Psoas muscle (tissue), 8 donors: Measurements from ENCODE around the gene MCCC2. TPM values are rescaled to one million over a fixed set of nuclear protein-coding genes. Genes with fewer than 3 reads are reported as not detected.

Experiments
- ATAC-seq, 4 donors: fragments of 200-7000 bp; cut with Tn5 transposase; one replicate each; pipeline ENCODE4 v1.9.1; 2020; ENCODE audit warnings: moderate library complexity in 3 of 4, mild to moderate bottlenecking in 2 of 4
- DNase-seq, 2 donors: peaks; one replicate each; pipeline ENCODE4 v3.0.0-alpha.2; 2020
- H3K27ac ChIP-seq: fragments of 200-600 bp; one replicate; pipeline ENCODE4 v1.8.0; 2022
- H3K27me3 ChIP-seq, 3 donors: fragments of 200-600 bp in 1 of 3; one replicate each; pipeline versions ENCODE4 v1.6.1 to v1.8.0; 2013 to 2022; ENCODE audit warnings: low read length in 2 of 3, mild to moderate bottlenecking in 2 of 3, moderate library complexity in 1 of 3; ENCODE audit not compliant: insufficient read depth in 3 of 3
- H3K36me3 ChIP-seq, 2 donors: fragments of 200-600 bp in 1 of 2; one replicate each; pipeline versions ENCODE4 v1.6.1 to v1.8.0; 2013 to 2022; ENCODE audit warnings: low read depth in 1 of 2, mild to moderate bottlenecking in 1 of 2, moderate library complexity in 1 of 2; ENCODE audit not compliant: insufficient read depth in 1 of 2
- H3K4me1 ChIP-seq: fragments of 200-600 bp; one replicate; pipeline ENCODE4 v1.8.0; 2022
- H3K4me3 ChIP-seq: fragments of 200-600 bp; one replicate; pipeline ENCODE4 v1.8.0; 2022; ENCODE audit warnings: mild to moderate bottlenecking
- H3K9me3 ChIP-seq: fragments of 200-600 bp; one replicate; pipeline ENCODE4 v1.8.0; 2022
- WGBS, 3 donors: extraction: QIAGEN DNeasy Blood & Tissue Kit; methylation state at CpG; one replicate each; pipeline versions ENCODE4 v1.1.6 to v1.1.7; 2013; 5-methylcytosine and 5-hydroxymethylcytosine counted together
- intact Hi-C, 2 donors: fragments of 100-400 bp; cut with DNase I; formaldehyde crosslinking; loops; one replicate each; pipeline versions ENCODE4 v1.11.0 to v1.14.2; 2022
- polyA plus RNA-seq, 3 donors: library from polyadenylated mRNA; stranded (reverse); fragments of 200-250 nt; gene quantifications; one replicate each; pipeline ENCODE4 v1.2.3, GENCODE V29; 2013
- total RNA-seq, 4 donors: library from RNA; stranded (reverse); fragmentation: NEBNext Ultra II Directional in 2 of 4; extraction: Animal tissue kit (Norgen Biotek cat#: 25700) in 2 of 4; gene quantifications; one replicate each; pipeline versions ENCODE4 v1.2.1 to v1.2.4, GENCODE V29; 2021 to 2023
- TF ChIP-seq, protein P1 (sequence below): fragments of 200-600 bp; IDR thresholded peaks from one replicate; pipeline ENCODE4 v1.8.0; 2022; ENCODE audit warnings: antibody characterized with exemption
- donor health status: healthy with polysubstance abuse.
- donor health status: DM: no; HTN: no; CAD: no; lungs with moderate emphysema.
- donor health status: Bipolar disorder and iron deficiency.
- donor health status: healthy.
- donor health status: DM: yes; HTN: yes; CAD: no.
- donor health status: DM: no; HTN: no; CAD: no.
- donor health status: DM: no; HTN: no; CAD: no.
- donor health status: DM: yes; HTN: yes; CAD: no.

MCCC2 gene
- total and polyA plus RNA-seq, 7 donors: 24.8 to 44.0 (median 39.0) TPM

DNA sequence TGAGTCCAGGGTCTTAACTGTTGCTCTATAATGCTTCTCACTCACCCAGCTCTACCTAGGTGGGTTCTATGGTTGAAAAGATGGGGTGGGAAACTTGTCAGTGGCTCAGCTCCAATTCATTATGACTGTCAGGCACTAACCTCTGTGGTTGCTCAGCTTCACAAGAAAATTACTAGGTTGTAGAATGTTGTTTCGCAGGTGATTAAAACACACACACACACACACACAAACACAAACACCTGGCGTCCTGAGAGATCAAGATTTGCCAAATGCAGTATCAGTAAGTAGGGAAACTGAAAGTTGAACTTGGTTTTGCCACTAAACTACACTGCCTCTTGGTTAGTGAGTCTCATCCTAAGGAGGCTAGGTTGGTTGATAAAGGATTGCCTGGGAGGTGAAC lies 2.8 kb downstream of the MCCC2 start:
- 50 to 98% (median 50%) methylated on average over 2 of the region's 2 CpGs for WGBS, 3 donors
- DNase-seq (no peak), ATAC-seq (no peak)
- TF ChIP-seq, protein P1, sequence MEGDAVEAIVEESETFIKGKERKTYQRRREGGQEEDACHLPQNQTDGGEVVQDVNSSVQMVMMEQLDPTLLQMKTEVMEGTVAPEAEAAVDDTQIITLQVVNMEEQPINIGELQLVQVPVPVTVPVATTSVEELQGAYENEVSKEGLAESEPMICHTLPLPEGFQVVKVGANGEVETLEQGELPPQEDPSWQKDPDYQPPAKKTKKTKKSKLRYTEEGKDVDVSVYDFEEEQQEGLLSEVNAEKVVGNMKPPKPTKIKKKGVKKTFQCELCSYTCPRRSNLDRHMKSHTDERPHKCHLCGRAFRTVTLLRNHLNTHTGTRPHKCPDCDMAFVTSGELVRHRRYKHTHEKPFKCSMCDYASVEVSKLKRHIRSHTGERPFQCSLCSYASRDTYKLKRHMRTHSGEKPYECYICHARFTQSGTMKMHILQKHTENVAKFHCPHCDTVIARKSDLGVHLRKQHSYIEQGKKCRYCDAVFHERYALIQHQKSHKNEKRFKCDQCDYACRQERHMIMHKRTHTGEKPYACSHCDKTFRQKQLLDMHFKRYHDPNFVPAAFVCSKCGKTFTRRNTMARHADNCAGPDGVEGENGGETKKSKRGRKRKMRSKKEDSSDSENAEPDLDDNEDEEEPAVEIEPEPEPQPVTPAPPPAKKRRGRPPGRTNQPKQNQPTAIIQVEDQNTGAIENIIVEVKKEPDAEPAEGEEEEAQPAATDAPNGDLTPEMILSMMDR: no peak
- Histone ChIP-seq H3K27ac (no peak overlapping the region), H3K27me3 (no peaks in the 10 kb centered on the region), H3K4me3 (no peak overlapping the region), H3K4me1 (peaks cover 14% of the 10 kb centered on the region), H3K36me3 (peaks cover 0 to 15% of the 10 kb centered on the region in 2 donors), H3K9me3 (no peaks in the 10 kb centered on the region)
- intact Hi-C loops: no loop called here

DNA sequence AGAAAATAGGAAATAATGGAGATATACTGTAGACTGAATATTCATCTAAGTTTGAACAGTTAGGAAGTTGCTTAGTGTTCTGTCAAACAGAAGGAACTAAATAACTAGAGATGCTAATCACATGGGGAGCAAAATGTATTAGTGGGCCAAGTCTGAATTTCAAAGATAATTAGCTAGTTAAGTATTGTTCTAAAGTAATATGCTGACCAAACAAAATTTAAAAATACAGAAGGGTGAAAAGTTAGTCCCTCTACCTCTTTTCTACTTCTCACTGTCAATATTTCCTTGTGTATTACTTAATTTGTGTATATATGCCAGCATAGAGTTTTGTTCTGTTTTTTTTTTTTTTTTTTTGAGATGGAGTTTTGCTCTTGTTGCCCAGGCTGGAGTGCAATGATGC lies 4.0 kb downstream of the MCCC2 start:
- Histone ChIP-seq H3K4me1 (peaks cover 14% of the 10 kb centered on the region), H3K36me3 (peaks cover 0 to 21% of the 10 kb centered on the region in 2 donors), H3K27ac (no peak overlapping the region), H3K9me3 (no peaks in the 10 kb centered on the region), H3K27me3 (no peaks in the 10 kb centered on the region), H3K4me3 (no peak overlapping the region)
- intact Hi-C loops: no loop called here
- ATAC-seq: no peak
- no peak for DNase-seq
- TF ChIP-seq, protein P1: no peak

DNA sequence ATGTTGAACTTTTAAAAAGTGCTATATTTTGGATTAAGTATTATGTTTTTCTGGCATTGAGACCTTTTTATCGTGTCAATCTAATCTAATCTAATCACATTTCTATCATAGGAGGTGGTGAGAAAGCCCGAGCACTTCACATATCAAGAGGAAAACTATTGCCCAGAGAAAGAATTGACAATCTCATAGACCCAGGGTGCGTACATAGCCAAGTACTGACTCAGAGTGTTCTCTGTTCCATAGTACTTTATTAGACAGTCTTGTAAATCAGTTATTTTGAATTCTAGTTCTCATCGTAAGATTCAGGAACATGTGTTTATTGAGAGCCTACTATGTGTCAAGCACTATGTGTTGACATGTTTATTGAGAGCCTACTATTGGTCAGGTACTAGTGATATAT lies 9.0 kb downstream of the MCCC2 start:
- H3K4me3 ChIP-seq: no peak overlapping the region
- TF ChIP-seq, protein P1: no peak
- ATAC-seq (no peak), DNase-seq (no peak)
- H3K27me3 ChIP-seq: no peaks in the 10 kb centered on the region
- 93 to 95% (median 94%) methylated on average over 4 of the region's 4 CpGs for WGBS, 3 donors
- H3K27ac ChIP-seq: no peak overlapping the region
- no peaks in the 10 kb centered on the region for H3K9me3 ChIP-seq
- no peaks in the 10 kb centered on the region for H3K4me1 ChIP-seq
- intact Hi-C loops: no loop called here
- H3K36me3 ChIP-seq: peaks cover 9 to 68% of the 10 kb centered on the region in 2 donors

DNA sequence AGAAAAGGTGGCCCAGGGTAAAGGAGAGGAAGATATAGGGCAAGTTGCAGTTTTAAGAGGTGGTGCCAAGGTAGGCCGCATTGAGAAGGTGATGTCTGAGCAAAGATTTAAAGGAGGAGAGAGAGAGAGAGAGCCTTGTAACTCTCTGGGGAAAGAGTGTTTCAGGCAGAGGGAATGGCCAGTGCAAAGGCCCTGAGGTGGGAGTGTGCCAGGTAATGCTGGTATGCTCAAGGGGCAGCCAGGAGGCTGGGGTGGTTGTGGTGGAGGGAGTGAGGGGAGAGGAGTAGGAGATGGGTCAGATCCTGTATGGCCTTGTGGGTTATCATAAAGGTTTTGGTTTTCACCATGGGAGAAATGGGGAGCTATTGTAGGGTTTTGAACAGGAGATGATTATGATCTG lies 9.9 kb downstream of the MCCC2 start:
- Histone ChIP-seq H3K27me3 (no peaks in the 10 kb centered on the region), H3K36me3 (peaks cover 9 to 74% of the 10 kb centered on the region in 2 donors), H3K27ac (no peak overlapping the region), H3K4me1 (no peaks in the 10 kb centered on the region), H3K4me3 (no peak overlapping the region), H3K9me3 (no peaks in the 10 kb centered on the region)
- ATAC-seq (no peak), DNase-seq (no peak)
- WGBS, 3 donors: 95 to 100% (median 98%) methylated on average over 1 of the region's 1 CpG
- TF ChIP-seq, protein P1: no peak
- intact Hi-C loops: no loop called here

DNA sequence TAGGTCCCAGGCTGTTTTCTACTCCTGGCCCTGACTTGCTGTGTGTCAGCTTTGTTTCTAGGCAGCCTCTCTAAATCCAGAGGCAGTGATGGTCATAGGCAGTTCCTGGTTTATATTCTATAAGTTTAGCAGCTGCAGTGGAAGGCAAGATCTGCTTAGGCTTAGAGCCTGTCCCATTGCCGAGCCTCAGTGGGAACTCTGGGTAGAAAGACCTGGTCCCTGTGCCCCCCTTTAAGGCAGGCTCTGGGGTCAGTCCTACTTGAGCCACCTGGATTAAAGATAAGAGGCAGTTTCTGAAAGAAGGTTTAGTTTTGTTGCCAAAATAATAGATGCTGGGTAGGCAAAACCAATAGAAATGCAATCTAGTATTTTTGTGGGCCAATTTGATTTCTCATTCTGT lies 13.6 kb downstream of the MCCC2 start:
- Histone ChIP-seq H3K27ac (no peak overlapping the region), H3K4me1 (no peaks in the 10 kb centered on the region), H3K36me3 (peaks cover 11 to 83% of the 10 kb centered on the region in 2 donors), H3K27me3 (no peaks in the 10 kb centered on the region), H3K9me3 (no peaks in the 10 kb centered on the region), H3K4me3 (no peak overlapping the region)
- ATAC-seq (no peak), DNase-seq (no peak)
- intact Hi-C loops: no loop called here
- TF ChIP-seq, protein P1: no peak
- WGBS, 3 donors: 92 to 96% (median 95%) methylated on average over 1 of the region's 1 CpG
